ENCODE data around the gene MS4A6E. TPM values are rescaled to one million over a fixed set of nuclear protein-coding genes. Genes with fewer than 3 reads are reported as not detected.

MS4A6E gene
- total RNA-seq, 1 experiment from 2014 or later, result not detected

DNA sequence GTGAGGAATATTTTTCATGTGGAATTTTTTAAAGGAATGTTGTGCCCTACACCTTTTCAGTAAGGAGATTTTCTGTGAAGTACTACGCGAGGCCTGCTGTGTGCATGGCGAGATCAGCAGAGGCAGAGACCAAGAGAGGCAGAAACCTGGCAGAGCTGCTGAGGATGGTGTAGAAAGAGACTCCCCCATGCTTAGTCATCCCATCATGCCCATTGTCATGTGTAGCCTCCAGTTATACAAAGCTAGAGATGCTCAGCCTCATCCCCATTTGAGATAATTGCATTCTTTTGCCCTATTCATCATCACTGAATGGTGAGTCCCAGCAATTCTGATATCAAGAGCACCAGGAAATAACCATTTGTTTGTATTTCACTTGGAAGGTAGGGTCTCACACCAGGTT, 48.3 kb downstream of the MS4A6E start (continued):
- TF ChIP-seq ATF6 (CRISPR knock-in tag; IDR thresholded peaks at IDR 0.05), result no peak
- no peak for TF ChIP-seq PRRX2 (CRISPR knock-in tag; IDR thresholded peaks at IDR 0.05)
- no peak for TF ChIP-seq FOXJ3 (CRISPR knock-in tag; IDR thresholded peaks at IDR 0.05; ENCODE audit: borderline replicate concordance)
- TF ChIP-seq CBFB (CRISPR knock-in tag; IDR thresholded peaks at IDR 0.05; ENCODE audit: low read depth), result no peak
- TF ChIP-seq RORB (CRISPR knock-in tag; IDR thresholded peaks at IDR 0.05), result no peak
- no peak for TF ChIP-seq ZNF219 (CRISPR knock-in tag; IDR thresholded peaks at IDR 0.05; ENCODE audit: borderline replicate concordance)
- no peak for TF ChIP-seq NFYB (CRISPR knock-in tag; conservative IDR thresholded peaks at IDR 0.05; ENCODE audit: low read depth)
- TF ChIP-seq, protein P1, sequence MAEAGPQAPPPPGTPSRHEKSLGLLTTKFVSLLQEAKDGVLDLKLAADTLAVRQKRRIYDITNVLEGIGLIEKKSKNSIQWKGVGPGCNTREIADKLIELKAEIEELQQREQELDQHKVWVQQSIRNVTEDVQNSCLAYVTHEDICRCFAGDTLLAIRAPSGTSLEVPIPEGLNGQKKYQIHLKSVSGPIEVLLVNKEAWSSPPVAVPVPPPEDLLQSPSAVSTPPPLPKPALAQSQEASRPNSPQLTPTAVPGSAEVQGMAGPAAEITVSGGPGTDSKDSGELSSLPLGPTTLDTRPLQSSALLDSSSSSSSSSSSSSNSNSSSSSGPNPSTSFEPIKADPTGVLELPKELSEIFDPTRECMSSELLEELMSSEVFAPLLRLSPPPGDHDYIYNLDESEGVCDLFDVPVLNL (CRISPR knock-in tag; IDR thresholded peaks at IDR 0.05; ENCODE audit: borderline replicate concordance, low read depth), result no peak

DNA sequence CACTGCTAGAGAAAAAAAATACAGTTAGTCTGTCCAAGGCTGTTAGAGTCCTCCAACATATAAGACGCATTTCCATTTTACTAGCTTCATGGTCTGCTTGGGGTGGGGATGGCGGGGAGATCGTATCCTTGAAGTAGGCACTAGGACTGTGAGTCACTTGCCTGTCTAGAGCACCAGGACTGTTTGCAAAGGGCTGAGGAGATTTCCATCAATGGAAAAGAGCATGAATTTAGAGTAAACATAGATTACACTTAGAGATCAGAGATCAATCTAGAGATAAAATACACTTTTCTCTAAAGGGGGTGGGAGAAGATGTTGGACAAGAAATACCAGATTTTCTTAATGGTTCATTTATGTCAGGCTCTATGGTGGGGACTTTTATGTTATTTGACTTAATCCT, 49.5 kb downstream of the MS4A6E start:
- CTCF ChIA-PET, result no interaction called here
- ATAC-seq, result no peak
- no peaks in the 10 kb centered on the region for H3K9me3 Mint-ChIP-seq

GRCh38 chr11:60377401-60378136, 50.5 kb downstream of the MS4A6E start:
- ChIA-PET CTCF (interaction anchor here (1.5 kb wide), 1 partner anchor 14 kb away, joined by 4 read pairs; no protein-coding TSS in a partner anchor), POLR2A (no interaction called here)
- no peak for TF ChIP-seq IRF1 (CRISPR knock-in tag; IDR thresholded peaks at IDR 0.05)
- TF ChIP-seq AFF4 (CRISPR knock-in tag; IDR thresholded peaks at IDR 0.05; ENCODE audit: borderline replicate concordance), result no peak
- TF ChIP-seq FOXP1 (CRISPR knock-in tag; IDR thresholded peaks at IDR 0.05; ENCODE audit: borderline replicate concordance), result no peak
- TF ChIP-seq CDX4 (CRISPR knock-in tag; IDR thresholded peaks at IDR 0.05; ENCODE audit: borderline replicate concordance), result no peak
- TF ChIP-seq SP1 (CRISPR knock-in tag; conservative IDR thresholded peaks at IDR 0.05), result no peak
- no peak for TF ChIP-seq SMAD3 (CRISPR knock-in tag; IDR thresholded peaks at IDR 0.05; ENCODE audit: borderline replicate concordance)
- TF ChIP-seq E2F1 (CRISPR knock-in tag; IDR thresholded peaks at IDR 0.05), result no peak
- no peak for TF ChIP-seq SOX15 (CRISPR knock-in tag; IDR thresholded peaks at IDR 0.05)
- no peak for TF ChIP-seq CBFB (CRISPR knock-in tag; IDR thresholded peaks at IDR 0.05; ENCODE audit: low read depth)
- no peak for TF ChIP-seq PRRX2 (CRISPR knock-in tag; IDR thresholded peaks at IDR 0.05)
- TF ChIP-seq, protein P1 (CRISPR knock-in tag; IDR thresholded peaks at IDR 0.05; ENCODE audit: borderline replicate concordance, low read depth), result no peak
- no peak for TF ChIP-seq FOXK1 (CRISPR knock-in tag; IDR thresholded peaks at IDR 0.05)

More for the DNA sequence above, 49.5 kb downstream of the MS4A6E start:
- no peaks in the 10 kb centered on the region for H3K36me3 Mint-ChIP-seq
- POLR2A ChIA-PET, result no interaction called here
- no peak overlapping the region for H3K27ac Mint-ChIP-seq
- TF ChIP-seq ATF3 (CRISPR knock-in tag; conservative IDR thresholded peaks at IDR 0.05), result no peak
- TF ChIP-seq, protein P2, sequence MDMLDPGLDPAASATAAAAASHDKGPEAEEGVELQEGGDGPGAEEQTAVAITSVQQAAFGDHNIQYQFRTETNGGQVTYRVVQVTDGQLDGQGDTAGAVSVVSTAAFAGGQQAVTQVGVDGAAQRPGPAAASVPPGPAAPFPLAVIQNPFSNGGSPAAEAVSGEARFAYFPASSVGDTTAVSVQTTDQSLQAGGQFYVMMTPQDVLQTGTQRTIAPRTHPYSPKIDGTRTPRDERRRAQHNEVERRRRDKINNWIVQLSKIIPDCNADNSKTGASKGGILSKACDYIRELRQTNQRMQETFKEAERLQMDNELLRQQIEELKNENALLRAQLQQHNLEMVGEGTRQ (CRISPR knock-in tag; IDR thresholded peaks at IDR 0.05), result no peak
- no peak for TF ChIP-seq KAT7 (CRISPR knock-in tag; IDR thresholded peaks at IDR 0.05; ENCODE audit: borderline replicate concordance)
- no peak for DNase-seq (ENCODE audit: low spot score)
- H3K4me1 Mint-ChIP-seq, result peaks cover 7% of the 10 kb centered on the region
- no peak overlapping the region for H3K4me3 Mint-ChIP-seq
- no peaks in the 10 kb centered on the region for H3K27me3 Mint-ChIP-seq (ENCODE audit: low read depth)

More at GRCh38 chr11:60377401-60378136, 50.5 kb downstream of the MS4A6E start:
- H3K4me3 Mint-ChIP-seq, result no peak overlapping the region
- H3K4me1 Mint-ChIP-seq, result peaks cover 7% of the 10 kb centered on the region
- no peak overlapping the region for H3K27ac Mint-ChIP-seq
- no peak for DNase-seq (ENCODE audit: low spot score)
- no peak for ATAC-seq
- no peaks in the 10 kb centered on the region for H3K27me3 Mint-ChIP-seq (ENCODE audit: low read depth)
- H3K9me3 Mint-ChIP-seq, result no peaks in the 10 kb centered on the region
- H3K36me3 Mint-ChIP-seq, result no peaks in the 10 kb centered on the region
